Activated CD4-positive, alpha-beta T cell treated with anti-CD3 and anti-CD28 coated beads, Interleukin-2, amount 50 U/mL, for 4 hours (primary cell): Measurements from ENCODE around the gene GPSM3.
"Not testable (repeated sequence)": the region's sequence is repeated elsewhere in the genome, so short reads cannot be mapped to it uniquely, and the experiment has no call there.

ENCODE experiments used
- DNase-seq, 2 experiments: peaks; one replicate each; pipeline ENCODE4 v3.0.0-alpha.2; 2020

GPSM3 gene

GRCh38 chr6:32200711-32201475 lies 8.4 kb upstream of the GPSM3 start:
- DNase-seq = no peak

- DNase-seq = no peak
Measured at GRCh38 chr6:32198866-32199265, 6.4 kb upstream of the GPSM3 start.

- no peak for DNase-seq
Measured at GRCh38 chr6:32198345-32198696, 5.9 kb upstream of the GPSM3 start.

GRCh38 chr6:32196682-32197616 lies 4.5 kb upstream of the GPSM3 start:
- DNase-seq = no peak

- peak; percentile 25 to 32 for DNase-seq
Measured at GRCh38 chr6:32195902-32196681, 3.6 kb upstream of the GPSM3 start.

- DNase-seq = peak; percentile 99
Measured at GRCh38 chr6:32195652-32195901, 3.1 kb upstream of the GPSM3 start.

GRCh38 chr6:32194825-32195651 lies 2.6 kb upstream of the GPSM3 start:
- no peak for DNase-seq

- DNase-seq = no peak
Measured at GRCh38 chr6:32194388-32194787, 1.9 kb upstream of the GPSM3 start.

- DNase-seq = not testable (repeated sequence)
Measured at GRCh38 chr6:32193096-32193495, 653 bp upstream of the GPSM3 start.

- no peak for DNase-seq
Measured at GRCh38 chr6:32191696-32192607, 491 bp downstream of the GPSM3 start.

- DNase-seq = no peak
Measured at GRCh38 chr6:32190911-32191677, 1.3 kb downstream of the GPSM3 start.

- peak; percentile 86 to 89 for DNase-seq
Measured at GRCh38 chr6:32190054-32190851, 2.2 kb downstream of the GPSM3 start, which contains the start of gene PBX2. Gene PBX2, minus strand, starts transcription at chr6:32190202. Its CDS starts 287 bp downstream, at chr6:32189915.

GRCh38 chr6:32189742-32190053 lies 2.7 kb downstream of the GPSM3 start:
- DNase-seq = no peak

- no peak for DNase-seq
Measured at GRCh38 chr6:32189069-32189741, 3.2 kb downstream of the GPSM3 start.

- no peak for DNase-seq
Measured at GRCh38 chr6:32188381-32189068, 3.9 kb downstream of the GPSM3 start.

- not testable (repeated sequence) for DNase-seq
Measured at GRCh38 chr6:32187725-32188380, 4.6 kb downstream of the GPSM3 start.

GRCh38 chr6:32187009-32187709 lies 5.3 kb downstream of the GPSM3 start:
- DNase-seq = no peak
